HepG2 (cell line): ENCODE results near the gene ADCY1. TPM values are rescaled to one million over a fixed set of nuclear protein-coding genes. Genes with fewer than 3 reads are reported as not detected.

ENCODE experiments used
- ATAC-seq: fragments of 200-7000 bp; cut with Tn5 transposase; 3 replicates; pipeline ENCODE4 v1.9.1; 2020; ENCODE audit warnings: mild to moderate bottlenecking, moderate library complexity
- BruUV-seq: library from RNA; stranded (reverse); fragments of 400-500 nt; replicated peaks from 2 replicates; lab custom pipeline; 2021; lab: Mats Ljungman, UMichigan
- CTCF ChIA-PET: fragments of 300-600 bp; formaldehyde crosslinking; extraction: SDS; loops from one replicate; lab custom pipeline; 2021; ENCODE audit warnings: low total read pairs, inconsistent platforms, low intra/inter-chr PET ratio; lab: Yijun Ruan, JAX
- POLR2A ChIA-PET: fragments of 350-600 bp; sonication (Branson Sonifier 250); formaldehyde crosslinking; loops from one replicate; lab custom pipeline; 2020; ENCODE audit warnings: antibody characterized with exemption, inconsistent platforms; lab: Yijun Ruan, JAX
- DNase-seq: peaks from one replicate; pipeline ENCODE4 v3.0.0-alpha.2; 2015; ENCODE audit warnings: low spot score
- FAIRE-seq: peaks from 3 replicates; lab custom pipeline; 2011; peaks lifted over from hg19 to GRCh38; lab: Jason Lieb, UNC
- H2AFZ ChIP-seq: one replicate; pipeline ENCODE4 v1.6.1; 2011; ENCODE audit warnings: low read length, inconsistent platforms
- H3K27ac ChIP-seq: fragments of 300-600 bp; 3 replicates; pipeline ENCODE4 v1.8.0; 2011; ENCODE audit warnings: mixed run types, mild to moderate bottlenecking, mixed read lengths, low read length, inconsistent platforms; ENCODE audit not compliant: insufficient read depth; ENCODE audit errors: extremely low read length
- H3K27me3 ChIP-seq, 2 experiments: fragments of 200-600 bp in 1 of 2; 2 replicates in 1 of 2; 3 replicates in 1 of 2; pipeline versions ENCODE4 v1.6.0 to v1.8.0; 2011; ENCODE audit warnings: low read length in 2 of 2, mild to moderate bottlenecking in 2 of 2, moderate library complexity in 2 of 2, inconsistent platforms in 1 of 2; ENCODE audit not compliant: insufficient read depth in 2 of 2, control insufficient read depth in 1 of 2
- H3K36me3 ChIP-seq, 2 experiments: fragments of 200-600 bp in 1 of 2; replicated peaks in 1 of 2; 2 replicates in 1 of 2; 3 replicates in 1 of 2; pipeline versions ENCODE4 v1.5.1 to v1.8.0; 2011; ENCODE audit warnings: low read length in 2 of 2, inconsistent platforms in 1 of 2; ENCODE audit not compliant: insufficient read depth in 2 of 2, control insufficient read depth in 1 of 2
- H3K4me1 ChIP-seq: 2 replicates; pipeline ENCODE4 v1.5.1; 2012; ENCODE audit warnings: low read length, inconsistent platforms; ENCODE audit not compliant: insufficient read depth
- H3K4me2 ChIP-seq: 2 replicates; pipeline ENCODE4 v1.6.0; 2011; ENCODE audit warnings: low read depth, low read length, inconsistent platforms
- H3K4me3 ChIP-seq, 3 experiments: fragments of 200-600 bp in 1 of 3; sonication (generic), shearing (Covaris generic) in 1 of 3; replicated peaks in 1 of 3; 2 replicates each; pipeline ENCODE4 v1.5.1; 2011 to 2016; ENCODE audit warnings: low read length in 3 of 3, inconsistent platforms in 2 of 3, low read depth in 2 of 3, mild to moderate bottlenecking in 2 of 3, control low read depth in 1 of 3, mixed read lengths in 1 of 3; ENCODE audit not compliant: insufficient read depth in 1 of 3
- H3K79me2 ChIP-seq: one replicate; pipeline ENCODE4 v1.6.1; 2011; ENCODE audit warnings: low read length, inconsistent platforms; ENCODE audit not compliant: insufficient read depth
- H3K9ac ChIP-seq: 2 replicates; pipeline ENCODE4 v1.6.0; 2011; ENCODE audit warnings: mild to moderate bottlenecking, low read depth, low read length, inconsistent platforms; ENCODE audit not compliant: insufficient read depth
- H3K9me3 ChIP-seq: 2 replicates; pipeline ENCODE4 v1.5.1; 2012; ENCODE audit warnings: mild to moderate bottlenecking, low read length
- H4K20me1 ChIP-seq: 2 replicates; pipeline ENCODE4 v1.6.0; 2011; ENCODE audit warnings: inconsistent platforms, mild to moderate bottlenecking, low read length, moderate library complexity; ENCODE audit not compliant: insufficient read depth
- BRCA1 ChIP-seq: sonication (generic); formaldehyde crosslinking; IDR thresholded peaks from 2 replicates; pipeline ENCODE4 v1.4.0; 2020; ENCODE audit warnings: missing genetic modification reagents
- NFKB2 ChIP-seq: sonication (generic); formaldehyde crosslinking; IDR thresholded peaks from 2 replicates; pipeline ENCODE4 v1.4.0; 2020; ENCODE audit warnings: missing genetic modification reagents, borderline replicate concordance
- ZSCAN29 ChIP-seq: sonication (generic); formaldehyde crosslinking; conservative IDR thresholded peaks from 2 replicates; pipeline ENCODE4 v1.4.0; 2020; ENCODE audit warnings: mild to moderate bottlenecking, missing genetic modification reagents
- WGBS: methylation state at CpG from one replicate; pipeline ENCODE4 v1.1.6; 2017; ENCODE audit warnings: low lambda C conversion rate; 5-methylcytosine and 5-hydroxymethylcytosine counted together
- in situ Hi-C: cut with HindIII; loops from 2 replicates; pipeline ENCODE4 v1.10.0; 2017; ENCODE audit warnings: low pct_unique_long_range_greater_than_20kb; ENCODE audit not compliant: extremely low pct_ligation_motif_present
- intact Hi-C: fragments of 100-400 bp; cut with micrococcal nuclease; formaldehyde crosslinking; loops from one replicate; pipeline ENCODE4 v1.10.0; 2022; ENCODE audit not compliant: unreplicated experiment
- polyA plus RNA-seq, 8 experiments: library from polyadenylated mRNA; depleted of rRNA in 3 of 8; stranded (reverse) in 7 of 8; unstranded in 1 of 8; fragments of >200 nt; fragmentation: Illumina TruSeq in 4 of 8; extraction: Trizol in 4 of 8; gene quantifications; 2 replicates each; pipeline versions ENCODE4 v1.2.1 to v1.2.3, GENCODE V29; 2011 to 2016; ENCODE audit warnings: low read depth in 4 of 8, missing spikeins in 1 of 8, mixed read lengths in 1 of 8; ENCODE audit not compliant: insufficient read depth in 1 of 8
- total RNA-seq, 5 experiments: library from RNA; depleted of rRNA; stranded (reverse); fragments of >200 nt; fragmentation: Illumina TruSeq; extraction: Trizol; gene quantifications; 2 replicates each; pipeline ENCODE4 v1.2.3, GENCODE V29; 2016; ENCODE audit warnings: low read depth in 1 of 5
- TF ChIP-seq, protein P1 (sequence below): fragments of 450-650 bp; IDR thresholded peaks from 2 replicates; pipeline ENCODE4 v1.6.1; 2017
- TF ChIP-seq, protein P2 (sequence below): sonication (generic); formaldehyde crosslinking; IDR thresholded peaks from 2 replicates; pipeline ENCODE4 v1.4.0; 2020; ENCODE audit warnings: missing genetic modification reagents
- TF ChIP-seq, protein P3 (sequence below): sonication (generic); formaldehyde crosslinking; IDR thresholded peaks from 2 replicates; pipeline ENCODE4; 2020; ENCODE audit warnings: missing genetic modification reagents, mild to moderate bottlenecking, borderline replicate concordance
- TF ChIP-seq, protein P4 (sequence below): IDR thresholded peaks from 2 replicates; pipeline ENCODE4 v1.6.1; 2012; ENCODE audit warnings: inconsistent platforms

ADCY1 gene
- total and polyA plus RNA-seq, 2 of the 13 experiments (the other 11 are each of a cell fraction or from before 2014, with no cell fraction given): 0.80 to 1.2 TPM

DNA sequence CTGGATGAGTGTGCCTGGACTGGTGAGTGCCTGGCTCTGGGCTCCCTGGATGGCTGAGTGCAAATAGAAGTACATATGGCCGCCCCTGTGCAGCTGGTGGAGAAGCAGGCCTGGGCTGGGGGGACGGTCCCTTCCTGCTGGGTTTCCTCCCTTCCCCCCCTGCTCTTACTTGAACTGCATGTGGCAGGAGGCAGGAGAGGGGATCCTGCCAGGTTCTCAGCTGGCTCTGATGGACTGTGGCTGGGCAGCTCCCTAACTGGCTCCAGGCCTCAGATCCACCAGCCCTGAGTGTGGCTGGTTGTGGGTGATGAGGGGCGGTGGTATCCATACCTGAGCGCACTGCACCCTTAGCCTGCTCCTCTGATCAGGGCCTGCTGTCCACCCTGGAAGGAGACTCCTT lies 26.9 kb downstream of the ADCY1 start:
- H3K9me3 ChIP-seq: peaks cover 5% of the 10 kb centered on the region; the same call in 1 of the 2 replicates
- TF ChIP-seq NFKB2 (CRISPR knock-in tag): no peak
- TF ChIP-seq, protein P1, sequence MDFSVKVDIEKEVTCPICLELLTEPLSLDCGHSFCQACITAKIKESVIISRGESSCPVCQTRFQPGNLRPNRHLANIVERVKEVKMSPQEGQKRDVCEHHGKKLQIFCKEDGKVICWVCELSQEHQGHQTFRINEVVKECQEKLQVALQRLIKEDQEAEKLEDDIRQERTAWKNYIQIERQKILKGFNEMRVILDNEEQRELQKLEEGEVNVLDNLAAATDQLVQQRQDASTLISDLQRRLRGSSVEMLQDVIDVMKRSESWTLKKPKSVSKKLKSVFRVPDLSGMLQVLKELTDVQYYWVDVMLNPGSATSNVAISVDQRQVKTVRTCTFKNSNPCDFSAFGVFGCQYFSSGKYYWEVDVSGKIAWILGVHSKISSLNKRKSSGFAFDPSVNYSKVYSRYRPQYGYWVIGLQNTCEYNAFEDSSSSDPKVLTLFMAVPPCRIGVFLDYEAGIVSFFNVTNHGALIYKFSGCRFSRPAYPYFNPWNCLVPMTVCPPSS: no peak
- TF ChIP-seq, protein P2, sequence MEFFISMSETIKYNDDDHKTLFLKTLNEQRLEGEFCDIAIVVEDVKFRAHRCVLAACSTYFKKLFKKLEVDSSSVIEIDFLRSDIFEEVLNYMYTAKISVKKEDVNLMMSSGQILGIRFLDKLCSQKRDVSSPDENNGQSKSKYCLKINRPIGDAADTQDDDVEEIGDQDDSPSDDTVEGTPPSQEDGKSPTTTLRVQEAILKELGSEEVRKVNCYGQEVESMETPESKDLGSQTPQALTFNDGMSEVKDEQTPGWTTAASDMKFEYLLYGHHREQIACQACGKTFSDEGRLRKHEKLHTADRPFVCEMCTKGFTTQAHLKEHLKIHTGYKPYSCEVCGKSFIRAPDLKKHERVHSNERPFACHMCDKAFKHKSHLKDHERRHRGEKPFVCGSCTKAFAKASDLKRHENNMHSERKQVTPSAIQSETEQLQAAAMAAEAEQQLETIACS: no peak
- TF ChIP-seq, protein P3, sequence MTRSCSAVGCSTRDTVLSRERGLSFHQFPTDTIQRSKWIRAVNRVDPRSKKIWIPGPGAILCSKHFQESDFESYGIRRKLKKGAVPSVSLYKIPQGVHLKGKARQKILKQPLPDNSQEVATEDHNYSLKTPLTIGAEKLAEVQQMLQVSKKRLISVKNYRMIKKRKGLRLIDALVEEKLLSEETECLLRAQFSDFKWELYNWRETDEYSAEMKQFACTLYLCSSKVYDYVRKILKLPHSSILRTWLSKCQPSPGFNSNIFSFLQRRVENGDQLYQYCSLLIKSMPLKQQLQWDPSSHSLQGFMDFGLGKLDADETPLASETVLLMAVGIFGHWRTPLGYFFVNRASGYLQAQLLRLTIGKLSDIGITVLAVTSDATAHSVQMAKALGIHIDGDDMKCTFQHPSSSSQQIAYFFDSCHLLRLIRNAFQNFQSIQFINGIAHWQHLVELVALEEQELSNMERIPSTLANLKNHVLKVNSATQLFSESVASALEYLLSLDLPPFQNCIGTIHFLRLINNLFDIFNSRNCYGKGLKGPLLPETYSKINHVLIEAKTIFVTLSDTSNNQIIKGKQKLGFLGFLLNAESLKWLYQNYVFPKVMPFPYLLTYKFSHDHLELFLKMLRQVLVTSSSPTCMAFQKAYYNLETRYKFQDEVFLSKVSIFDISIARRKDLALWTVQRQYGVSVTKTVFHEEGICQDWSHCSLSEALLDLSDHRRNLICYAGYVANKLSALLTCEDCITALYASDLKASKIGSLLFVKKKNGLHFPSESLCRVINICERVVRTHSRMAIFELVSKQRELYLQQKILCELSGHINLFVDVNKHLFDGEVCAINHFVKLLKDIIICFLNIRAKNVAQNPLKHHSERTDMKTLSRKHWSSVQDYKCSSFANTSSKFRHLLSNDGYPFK (CRISPR knock-in tag): no peak
- TF ChIP-seq, protein P4, sequence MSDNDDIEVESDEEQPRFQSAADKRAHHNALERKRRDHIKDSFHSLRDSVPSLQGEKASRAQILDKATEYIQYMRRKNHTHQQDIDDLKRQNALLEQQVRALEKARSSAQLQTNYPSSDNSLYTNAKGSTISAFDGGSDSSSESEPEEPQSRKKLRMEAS: no peak
- no peak for TF ChIP-seq BRCA1 (CRISPR knock-in tag)
- no peak for TF ChIP-seq ZSCAN29 (CRISPR knock-in tag)
- TF ChIP-seq, all 625 proteins: peak for 0
- Histone ChIP-seq H3K4me2 (no peak overlapping the region), H3K36me3 (no peaks in the 10 kb centered on the region), H2AFZ (no peak overlapping the region), H3K9ac (no peak overlapping the region), H3K27ac (no peak overlapping the region), H3K4me3 (no peak overlapping the region), H3K27me3 (peaks cover 1 to 8% of the 10 kb centered on the region in 2 experiments; a peak in 2 of 5 replicates), H3K4me1 (no peaks in the 10 kb centered on the region), H4K20me1 (no peaks in the 10 kb centered on the region), H3K79me2 (no peaks in the 10 kb centered on the region)
- ATAC-seq: no peak
- no peak for FAIRE-seq
- intact Hi-C loops: no loop called here
- WGBS: 14% methylated on average over 3 of the region's 4 CpGs
- in situ Hi-C loops: no loop called here
- DNase-seq: no peak
- POLR2A ChIA-PET: no interaction called here
- no TSS peak for BruUV-seq
- CTCF ChIA-PET: no interaction called here
